Esophagus mucosa (tissue), 1 donor: Measurements from ENCODE around the gene HSPB9. TPM values are rescaled to one million over a fixed set of nuclear protein-coding genes. Genes with fewer than 3 reads are reported as not detected.
"Not testable (repeated sequence)": the region's sequence is repeated elsewhere in the genome, so short reads cannot be mapped to it uniquely, and the experiment has no call there.

Source experiments
- ATAC-seq: fragments of 200-7000 bp; cut with Tn5 transposase; one replicate; pipeline ENCODE4 v1.9.1; 2020
- total RNA-seq: library from RNA; stranded (reverse); gene quantifications from one replicate; pipeline ENCODE4 v1.2.4, GENCODE V29; 2023
- donor health status: DM: yes; HTN: yes; CAD: no.

Gene HSPB9
- total RNA-seq, 1 donor from 2014 or later, result not detected

- ATAC-seq, result no peak
These were observed 2.3 kb upstream of the HSPB9 start for GRCh38 chr17:42120161-42120769.

- peak; percentile 78 for ATAC-seq
These were observed 1.5 kb upstream of the HSPB9 start, which contains the start of gene KAT2A for GRCh38 chr17:42120770-42121769. KAT2A (minus strand) TSS chr17:42121367; CDS start chr17:42121304, 63 bp downstream.

- ATAC-seq, result no peak
These were observed 1.7 kb downstream of the HSPB9 start for GRCh38 chr17:42124256-42124655.

- ATAC-seq, result no peak
These were observed 3.0 kb downstream of the HSPB9 start for GRCh38 chr17:42125565-42125964.

- ATAC-seq, result no peak
These were observed 4.2 kb downstream of the HSPB9 start for GRCh38 chr17:42126836-42127235.

GRCh38 chr17:42127414-42127813 is 4.8 kb downstream of the HSPB9 start:
- no peak for ATAC-seq

- peak; percentile 6 for ATAC-seq
These were observed 6.7 kb downstream of the HSPB9 start for GRCh38 chr17:42129109-42129837.

GRCh38 chr17:42130310-42130936 is 7.8 kb downstream of the HSPB9 start:
- ATAC-seq, result no peak

- ATAC-seq, result no peak
These were observed 8.6 kb downstream of the HSPB9 start for GRCh38 chr17:42131232-42131631.

- no peak for ATAC-seq
These were observed 9.4 kb downstream of the HSPB9 start for GRCh38 chr17:42131981-42132432.

GRCh38 chr17:42132941-42133340 is 10.3 kb downstream of the HSPB9 start:
- peak; percentile 42 for ATAC-seq

- ATAC-seq, result peak; percentile 50
These were observed 10.9 kb downstream of the HSPB9 start for GRCh38 chr17:42133461-42134041.

- ATAC-seq, result no peak
These were observed 12.5 kb downstream of the HSPB9 start for GRCh38 chr17:42135151-42135550.

- peak; percentile 76 for ATAC-seq
These were observed 13.4 kb downstream of the HSPB9 start for GRCh38 chr17:42135664-42136653.

GRCh38 chr17:42136654-42137051 is 14.0 kb downstream of the HSPB9 start:
- ATAC-seq, result no peak

GRCh38 chr17:42138749-42139492 is 16.3 kb downstream of the HSPB9 start:
- ATAC-seq, result no peak

- not testable (repeated sequence) for ATAC-seq
These were observed 18.1 kb downstream of the HSPB9 start for GRCh38 chr17:42140690-42141089.

- ATAC-seq, result no peak
These were observed 18.8 kb downstream of the HSPB9 start for GRCh38 chr17:42141382-42141781.

GRCh38 chr17:42142371-42142896 is 19.8 kb downstream of the HSPB9 start:
- no peak for ATAC-seq

GRCh38 chr17:42143138-42143537 is 20.5 kb downstream of the HSPB9 start:
- not testable (repeated sequence) for ATAC-seq
